Spleen (tissue), 7 donors: ENCODE results near the gene C1QTNF9.

Source experiments
- CTCF ChIP-seq, 11 experiments: fragments of 200-600 bp in 7 of 11; fragments of 450-650 bp in 4 of 11; sonication (generic) in 4 of 11; IDR thresholded peaks in 8 of 11; conservative IDR thresholded peaks in 3 of 11; 1 replicate in 7 of 11; 2 replicates in 4 of 11; pipeline versions ENCODE4 v1.4.0 to v1.8.0; 2016 to 2021; ENCODE audit warnings: antibody characterized with exemption in 11 of 11, inconsistent platforms in 4 of 11, mild to moderate bottlenecking in 1 of 11
- POLR2A ChIP-seq, 3 donors: fragments of 450-650 bp; IDR thresholded peaks; one replicate each; pipeline ENCODE4 v1.5.1; 2017; ENCODE audit warnings: antibody characterized with exemption in 3 of 3, mild to moderate bottlenecking in 1 of 3
- donor health status: DM: no; HTN: no; CAD: no; lungs with moderate emphysema.
- donor health status: DM: no; HTN: no; CAD: no.
- donor health status: DM: no; HTN: no; CAD: no.

- TF ChIP-seq CTCF (IDR thresholded peaks at IDR 0.05 in 8 of 11, conservative IDR thresholded peaks at IDR 0.05 in 3 of 11) (no peak), POLR2A (IDR thresholded peaks at IDR 0.05) (no peak)
These were observed 46.9 kb downstream of the C1QTNF9 start for GRCh38 chr13:24356270-24356669.
